GM23248 (cell line): ENCODE data around the gene MMP2. TPM values are rescaled to one million over a fixed set of nuclear protein-coding genes. Genes with fewer than 3 reads are reported as not detected.
A peak's percentile ranks its signal among the peaks of the same experiment; 100 is the strongest.

Experiments used
- DNase-seq: peaks from one replicate; pipeline ENCODE4 v3.0.0-alpha.2; 2015
- H2AFZ ChIP-seq: fragments of 200-600 bp; sonication (generic); 2 replicates; pipeline ENCODE4 v1.6.1; 2016; ENCODE audit warnings: antibody characterized with exemption
- H3F3A ChIP-seq: fragments of 200-600 bp; sonication (generic); 2 replicates; pipeline ENCODE4 v1.6.1; 2016; ENCODE audit warnings: mild to moderate bottlenecking, antibody characterized with exemption, mixed run types; ENCODE audit not compliant: insufficient read depth
- H3K27ac ChIP-seq: fragments of 200-600 bp; sonication (generic); 2 replicates; pipeline ENCODE4 v1.5.1; 2016; ENCODE audit warnings: mild to moderate bottlenecking
- H3K27me3 ChIP-seq: fragments of 200-600 bp; sonication (generic); replicated peaks from 2 replicates; pipeline ENCODE4 v1.6.1; 2016; ENCODE audit warnings: mild to moderate bottlenecking; ENCODE audit not compliant: insufficient read depth
- H3K36me3 ChIP-seq: fragments of 200-600 bp; sonication (generic); 2 replicates; pipeline ENCODE4 v1.6.1; 2016; ENCODE audit warnings: low read depth, mild to moderate bottlenecking
- H3K4me1 ChIP-seq: fragments of 200-600 bp; sonication (generic); 2 replicates; pipeline ENCODE4 v1.6.1; 2016; ENCODE audit warnings: mild to moderate bottlenecking; ENCODE audit not compliant: insufficient read depth
- H3K4me2 ChIP-seq: fragments of 200-600 bp; sonication (generic); one replicate; pipeline ENCODE4 v1.6.1; 2016; ENCODE audit warnings: mild to moderate bottlenecking; ENCODE audit not compliant: unreplicated experiment
- H3K4me3 ChIP-seq: fragments of 200-600 bp; sonication (generic); 2 replicates; pipeline ENCODE4 v1.5.1; 2016; ENCODE audit warnings: mild to moderate bottlenecking
- H3K79me2 ChIP-seq: fragments of 200-600 bp; sonication (generic); 2 replicates; pipeline ENCODE4 v1.6.1; 2016; ENCODE audit warnings: mild to moderate bottlenecking; ENCODE audit not compliant: insufficient read depth
- H3K9ac ChIP-seq: fragments of 200-600 bp; sonication (generic); 2 replicates; pipeline ENCODE4 v1.6.1; 2016; ENCODE audit warnings: mild to moderate bottlenecking
- H3K9me2 ChIP-seq: fragments of 200-600 bp; sonication (generic); 2 replicates; pipeline ENCODE4 v1.6.1; 2016; ENCODE audit warnings: mixed run types, mild to moderate bottlenecking, moderate library complexity; ENCODE audit not compliant: insufficient read depth
- H3K9me3 ChIP-seq: fragments of 200-600 bp; sonication (generic); one replicate; pipeline ENCODE4 v1.6.1; 2017; ENCODE audit warnings: low read depth
- H4K20me1 ChIP-seq: fragments of 200-600 bp; sonication (generic); 2 replicates; pipeline ENCODE4 v1.6.0; 2016; ENCODE audit not compliant: insufficient read depth
- EZH2 ChIP-seq: fragments of 200-600 bp; sonication (generic); IDR thresholded peaks from 2 replicates; pipeline ENCODE4 v1.6.1; 2018; ENCODE audit warnings: antibody characterized with exemption, mild to moderate bottlenecking; ENCODE audit not compliant: insufficient read depth, poor library complexity, severe bottlenecking
- EZH2phosphoT487 ChIP-seq: fragments of 200-600 bp; sonication (generic); IDR thresholded peaks from 2 replicates; pipeline ENCODE4 v1.6.1; 2018; ENCODE audit warnings: antibody characterized with exemption, moderate library complexity, mild to moderate bottlenecking, low read depth; ENCODE audit not compliant: insufficient read depth
- WGBS, 2 experiments: methylation state at CpG; one replicate each; pipeline ENCODE4 v1.1.6; 2015 to 2017; ENCODE audit warnings: low lambda C conversion rate in 2 of 2, low coverage in 1 of 2; ENCODE audit errors: missing lambda C conversion rate in 2 of 2; 5-methylcytosine and 5-hydroxymethylcytosine counted together
- in situ Hi-C: fragments of 300-500 bp; cut with MboI; formaldehyde crosslinking; loops from 2 replicates; pipeline ENCODE4 v1.15.0; 2020
- polyA plus RNA-seq: library from polyadenylated mRNA; unstranded; fragments of >200 nt; fragmentation: Nextera tagmentation; extraction: Ambion mirVana; gene quantifications from 2 replicates; pipeline ENCODE4 v1.2.1, GENCODE V29; 2016
- total RNA-seq: library from RNA; depleted of rRNA; stranded (reverse); fragments of >200 nt; shearing (Covaris generic); gene quantifications from 2 replicates; pipeline ENCODE4 v1.2.3, GENCODE V29; 2014

MMP2 gene
- total and polyA plus RNA-seq, 2 experiments from 2014 or later: 1,299 to 1,484 TPM

GRCh38 chr16:55495616-55496289, 16.8 kb downstream of the MMP2 start:
- Histone ChIP-seq H3K9ac (peak overlapping the region; percentile 71), H3F3A (peaks cover 86% of the 10 kb centered on the region), H3K4me1 (peaks cover 72% of the 10 kb centered on the region), H3K4me2 (peak overlapping the region; percentile 21), H3K36me3 (peaks cover 64% of the 10 kb centered on the region), H2AFZ (no peak overlapping the region), H3K27me3 (no peaks in the 10 kb centered on the region), H4K20me1 (no peaks in the 10 kb centered on the region), H3K27ac (peak overlapping the region; percentile 96), H3K9me3 (no peaks in the 10 kb centered on the region), H3K4me3 (no peak overlapping the region), H3K79me2 (peaks cover 11% of the 10 kb centered on the region), H3K9me2 (no peaks in the 10 kb centered on the region)
- no peak for TF ChIP-seq EZH2phosphoT487
- no peak for TF ChIP-seq EZH2
- in situ Hi-C loops: loop anchor here (25.0 kb wide), 1 partner anchor 867 kb away; no protein-coding TSS in a partner anchor
- 60 to 61% methylated on average over 7 of the region's 7 CpGs for WGBS, 2 experiments
- DNase-seq: peak; percentile 92

GRCh38 chr16:55496509-55497145, 17.6 kb downstream of the MMP2 start:
- in situ Hi-C loops: loop anchor here (25.0 kb wide), 1 partner anchor 866 kb away; no protein-coding TSS in a partner anchor
- no peak for TF ChIP-seq EZH2phosphoT487
- no peak for TF ChIP-seq EZH2
- no peaks in the 10 kb centered on the region for H3K9me3 ChIP-seq
- H3K4me3 ChIP-seq: no peak overlapping the region
- no peak for DNase-seq
- peak overlapping the region; percentile 71; the same call in 1 of the 2 replicates for H3K9ac ChIP-seq
- no peaks in the 10 kb centered on the region for H3K27me3 ChIP-seq
- H3K27ac ChIP-seq: peak overlapping the region; percentile 96
- H3K79me2 ChIP-seq: peaks cover 15% of the 10 kb centered on the region
- H2AFZ ChIP-seq: no peak overlapping the region
- H3K36me3 ChIP-seq: peaks cover 65% of the 10 kb centered on the region
- H4K20me1 ChIP-seq: no peaks in the 10 kb centered on the region
- H3K4me2 ChIP-seq: peak overlapping the region; percentile 18
- H3K9me2 ChIP-seq: no peaks in the 10 kb centered on the region
- peaks cover 81% of the 10 kb centered on the region for H3K4me1 ChIP-seq
- 75% methylated on average over 8 of the region's 8 CpGs for WGBS, 2 experiments
- peaks cover 86% of the 10 kb centered on the region for H3F3A ChIP-seq

GRCh38 chr16:55497558-55497957, 18.6 kb downstream of the MMP2 start:
- WGBS, 2 experiments: 88 to 93% methylated on average over 5 of the region's 5 CpGs
- Histone ChIP-seq H3K79me2 (peaks cover 22% of the 10 kb centered on the region), H3K4me3 (no peak overlapping the region), H3K27me3 (no peaks in the 10 kb centered on the region), H3K9ac (peak overlapping the region; percentile 58; the same call in 1 of the 2 replicates), H3F3A (peaks cover 92% of the 10 kb centered on the region), H3K4me2 (no peak overlapping the region), H4K20me1 (no peaks in the 10 kb centered on the region), H3K9me3 (no peaks in the 10 kb centered on the region), H3K4me1 (peaks cover 90% of the 10 kb centered on the region), H2AFZ (no peak overlapping the region), H3K36me3 (peaks cover 70% of the 10 kb centered on the region), H3K9me2 (no peaks in the 10 kb centered on the region), H3K27ac (peak overlapping the region; percentile 96)
- TF ChIP-seq EZH2 (no peak), EZH2phosphoT487 (no peak)
- no peak for DNase-seq
- in situ Hi-C loops: loop anchor here (25.0 kb wide), 1 partner anchor 865 kb away; no protein-coding TSS in a partner anchor

- WGBS, 2 experiments: 83 to 84% methylated on average over 6 of the region's 6 CpGs
- Histone ChIP-seq H2AFZ (no peak overlapping the region), H3K9ac (peak overlapping the region; percentile 58; the same call in 1 of the 2 replicates), H3K9me3 (no peaks in the 10 kb centered on the region), H3K4me3 (no peak overlapping the region), H3K27ac (peak overlapping the region; percentile 96), H3K4me1 (peaks cover 95% of the 10 kb centered on the region), H3K4me2 (no peak overlapping the region), H4K20me1 (no peaks in the 10 kb centered on the region), H3K36me3 (peaks cover 72% of the 10 kb centered on the region), H3K27me3 (no peaks in the 10 kb centered on the region), H3F3A (peaks cover 87% of the 10 kb centered on the region), H3K79me2 (peaks cover 18% of the 10 kb centered on the region), H3K9me2 (no peaks in the 10 kb centered on the region)
- DNase-seq: no peak
- TF ChIP-seq EZH2: no peak
- no peak for TF ChIP-seq EZH2phosphoT487
- in situ Hi-C loops: loop anchor here (25.0 kb wide), 1 partner anchor 864 kb away; no protein-coding TSS in a partner anchor
Observed at GRCh38 chr16:55498101-55498500, 19.1 kb downstream of the MMP2 start.
